BJ (cell line): ENCODE results near the gene XPO4. TPM values are rescaled to one million over a fixed set of nuclear protein-coding genes. Genes with fewer than 3 reads are reported as not detected.

Experiments used
- CTCF ChIA-PET: fragments of 350-600 bp; formaldehyde crosslinking; extraction: SDS; loops from one replicate; lab custom pipeline; 2021; ENCODE audit warnings: antibody characterized with exemption, inconsistent platforms; lab: Yijun Ruan, JAX
- POLR2A ChIA-PET: fragments of 300-600 bp; sonication (Branson Sonifier 250); formaldehyde crosslinking; extraction: SDS; loops from one replicate; lab custom pipeline; 2021; ENCODE audit warnings: antibody characterized with exemption; lab: Charles Lee
- DNase-seq: peaks from one replicate; pipeline ENCODE4 v3.0.0-alpha.2; 2011; ENCODE audit warnings: low read depth
- H3K27me3 ChIP-seq: 2 replicates; pipeline ENCODE4 v1.6.0; 2011; ENCODE audit warnings: low read length; ENCODE audit not compliant: control insufficient read depth, insufficient read depth
- H3K36me3 ChIP-seq: 2 replicates; pipeline ENCODE4 v1.5.1; 2011; ENCODE audit warnings: low read length; ENCODE audit not compliant: control insufficient read depth, insufficient read depth
- H3K4me3 ChIP-seq: 2 replicates; pipeline ENCODE4 v1.5.1; 2011; ENCODE audit warnings: low read depth, mild to moderate bottlenecking, control low read depth, low read length
- polyA plus RNA-seq: library from polyadenylated mRNA; depleted of rRNA; stranded (reverse); fragments of >200 nt; gene quantifications from 2 replicates; pipeline ENCODE4 v1.2.3, GENCODE V29; 2011
- TF ChIP-seq, protein P1 (sequence below): IDR thresholded peaks from 2 replicates; pipeline ENCODE4 v1.5.1; 2011; ENCODE audit warnings: low read depth, mild to moderate bottlenecking, control low read depth, inconsistent platforms, low read length, moderate library complexity; ENCODE audit not compliant: insufficient read depth

XPO4 gene
- polyA plus RNA-seq, 1 experiment: 4.9 TPM

DNA sequence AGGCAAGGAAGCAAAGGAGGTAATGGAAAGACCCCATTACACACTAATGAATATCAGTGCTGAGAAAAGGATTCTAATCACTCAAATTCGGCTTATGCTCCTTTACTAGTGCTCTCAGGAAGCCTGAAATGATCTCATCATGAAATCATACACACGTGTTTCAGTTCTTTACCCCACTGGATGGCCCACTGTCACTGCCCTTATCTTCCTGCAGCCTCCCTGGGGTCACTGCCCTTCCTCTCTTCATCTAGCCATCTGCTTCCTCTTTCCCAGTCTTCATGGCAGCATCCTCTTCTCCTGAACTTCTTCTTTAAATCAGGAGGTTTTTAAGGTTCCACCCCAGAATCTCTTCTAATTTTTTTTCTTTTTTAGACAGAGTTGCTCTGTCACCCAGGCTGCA, 100.8 kb downstream of the XPO4 start:
- Histone ChIP-seq H3K36me3 (0 out of 2 replicates have a peak, but pooled peaks cover 2% of the 10 kb centered on the region), H3K27me3 (no peaks in the 10 kb centered on the region), H3K4me3 (no peak overlapping the region)
- ChIA-PET POLR2A (no interaction called here), CTCF (no interaction called here)
- TF ChIP-seq, protein P1, sequence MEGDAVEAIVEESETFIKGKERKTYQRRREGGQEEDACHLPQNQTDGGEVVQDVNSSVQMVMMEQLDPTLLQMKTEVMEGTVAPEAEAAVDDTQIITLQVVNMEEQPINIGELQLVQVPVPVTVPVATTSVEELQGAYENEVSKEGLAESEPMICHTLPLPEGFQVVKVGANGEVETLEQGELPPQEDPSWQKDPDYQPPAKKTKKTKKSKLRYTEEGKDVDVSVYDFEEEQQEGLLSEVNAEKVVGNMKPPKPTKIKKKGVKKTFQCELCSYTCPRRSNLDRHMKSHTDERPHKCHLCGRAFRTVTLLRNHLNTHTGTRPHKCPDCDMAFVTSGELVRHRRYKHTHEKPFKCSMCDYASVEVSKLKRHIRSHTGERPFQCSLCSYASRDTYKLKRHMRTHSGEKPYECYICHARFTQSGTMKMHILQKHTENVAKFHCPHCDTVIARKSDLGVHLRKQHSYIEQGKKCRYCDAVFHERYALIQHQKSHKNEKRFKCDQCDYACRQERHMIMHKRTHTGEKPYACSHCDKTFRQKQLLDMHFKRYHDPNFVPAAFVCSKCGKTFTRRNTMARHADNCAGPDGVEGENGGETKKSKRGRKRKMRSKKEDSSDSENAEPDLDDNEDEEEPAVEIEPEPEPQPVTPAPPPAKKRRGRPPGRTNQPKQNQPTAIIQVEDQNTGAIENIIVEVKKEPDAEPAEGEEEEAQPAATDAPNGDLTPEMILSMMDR: no peak
- DNase-seq: no peak

DNA sequence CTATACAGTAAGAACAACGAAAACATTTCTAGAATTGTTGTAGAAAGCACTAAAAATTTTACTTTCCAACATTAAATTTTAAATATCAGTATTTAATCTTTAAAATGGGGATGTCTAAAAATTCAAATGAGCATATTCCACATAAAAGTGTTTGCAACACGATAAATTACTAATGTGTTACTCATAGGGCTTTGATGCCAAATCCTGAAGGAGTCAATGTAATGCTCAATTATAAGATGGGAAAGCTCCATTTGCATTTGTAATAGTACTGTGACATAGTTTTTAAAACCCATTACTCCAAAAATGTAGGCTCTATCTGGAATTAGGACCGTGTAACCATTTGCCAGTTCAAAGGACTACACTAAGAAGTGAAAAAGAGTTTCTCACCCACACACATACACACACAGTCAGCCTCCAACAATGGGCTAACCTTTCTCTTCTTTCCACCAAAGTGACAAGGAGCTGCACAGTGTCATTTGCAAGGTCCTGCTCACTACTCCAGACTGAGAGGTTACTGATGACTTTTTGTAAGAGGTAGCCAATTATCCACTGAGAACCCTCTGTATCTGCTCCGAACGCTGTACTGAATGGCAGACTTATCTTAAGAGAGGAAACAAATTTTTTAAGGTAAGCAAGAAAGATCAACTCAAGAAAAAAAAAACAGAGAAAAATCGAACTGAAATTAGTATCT, 102.7 kb downstream of the XPO4 start:
- H3K27me3 ChIP-seq: no peaks in the 10 kb centered on the region
- TF ChIP-seq, protein P1: no peak
- ChIA-PET CTCF (interaction anchor here (1.5 kb wide), 1 partner anchor 28 kb away, joined by 3 read pairs; no protein-coding TSS in a partner anchor), POLR2A (no interaction called here)
- no peak overlapping the region for H3K4me3 ChIP-seq
- peaks cover 8% of the 10 kb centered on the region for H3K36me3 ChIP-seq
- DNase-seq: no peak

DNA sequence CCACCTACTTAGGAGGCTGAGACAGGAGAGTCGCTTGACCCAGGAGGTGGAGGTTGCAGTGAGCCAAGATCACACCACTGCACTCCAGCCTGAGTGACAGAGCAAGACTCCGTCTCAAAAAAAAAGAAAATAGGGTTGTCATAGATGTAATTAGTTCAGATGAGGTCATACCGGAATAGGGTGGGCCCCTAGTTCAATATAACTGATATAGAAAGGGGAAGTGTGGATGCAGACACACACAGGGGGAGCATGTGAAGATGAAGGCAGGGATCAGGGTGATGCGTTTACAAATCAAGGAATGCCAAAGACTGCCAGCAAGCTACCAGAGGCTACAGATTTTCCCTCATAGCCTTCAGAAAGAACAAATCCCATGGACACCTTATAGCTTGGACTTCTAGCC, 104.5 kb downstream of the XPO4 start:
- Histone ChIP-seq H3K27me3 (no peaks in the 10 kb centered on the region), H3K4me3 (no peak overlapping the region), H3K36me3 (peaks cover 8% of the 10 kb centered on the region)
- CTCF ChIA-PET: interaction anchor here (1.5 kb wide), 1 partner anchor 30 kb away, joined by 3 read pairs; no protein-coding TSS in a partner anchor
- POLR2A ChIA-PET: no interaction called here
- DNase-seq: no peak
- TF ChIP-seq, protein P1: no peak

DNA sequence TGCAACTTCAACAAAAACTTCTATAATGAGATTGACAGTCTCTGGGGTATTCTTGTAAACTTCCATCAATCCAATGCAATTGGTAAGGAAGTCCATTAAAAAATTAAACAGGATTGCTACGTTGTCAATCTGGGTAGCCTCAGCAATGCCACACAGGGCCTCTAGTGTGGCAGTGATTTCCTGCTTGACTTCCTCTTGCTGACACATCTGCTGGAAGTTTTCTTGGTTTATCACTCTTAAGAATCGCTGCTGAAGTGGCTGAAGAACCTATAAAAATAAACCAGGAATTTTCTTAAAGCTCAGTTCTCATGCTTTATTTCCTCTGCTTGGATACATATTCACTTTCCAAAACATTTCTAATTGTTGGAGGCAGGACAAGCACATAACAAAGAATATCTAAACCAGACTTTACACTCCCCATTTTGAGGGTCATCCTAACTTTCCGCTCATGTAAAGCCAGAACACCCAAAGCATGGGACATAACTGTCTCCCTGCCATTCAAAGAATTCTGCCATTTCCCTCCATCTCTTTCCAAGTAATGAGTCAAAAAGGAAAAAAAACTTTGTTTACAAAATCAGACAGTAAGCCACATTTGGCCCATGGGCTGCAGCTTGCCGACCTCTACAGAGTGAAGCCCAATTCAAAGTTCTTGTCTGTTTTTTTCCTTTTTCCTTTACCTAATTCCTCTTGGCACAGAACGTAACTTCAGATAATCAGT, 105.6 kb downstream of the XPO4 start:
- Histone ChIP-seq H3K27me3 (no peaks in the 10 kb centered on the region), H3K4me3 (no peak overlapping the region), H3K36me3 (peaks cover 8% of the 10 kb centered on the region)
- TF ChIP-seq, protein P1: no peak
- no peak for DNase-seq
- ChIA-PET CTCF (no interaction called here), POLR2A (no interaction called here)

DNA sequence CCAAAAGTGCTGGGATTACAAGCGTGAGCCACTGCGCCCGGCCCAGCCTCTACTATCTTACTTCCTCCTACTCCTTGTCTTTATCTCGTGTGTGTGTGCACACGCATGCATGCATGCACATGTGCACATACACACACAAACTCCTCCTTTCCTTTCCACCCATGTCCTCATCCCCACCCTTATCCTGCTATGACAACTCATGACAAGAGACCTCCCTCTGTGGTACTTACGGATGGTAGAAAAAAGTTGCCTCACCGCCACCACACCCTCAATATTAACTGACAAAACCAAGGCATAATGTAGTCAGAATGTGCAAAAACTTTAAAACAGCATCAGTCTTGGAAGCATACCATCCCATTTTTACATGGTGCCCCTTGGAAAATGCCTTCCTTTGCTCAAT, 112.9 kb downstream of the XPO4 start:
- ChIA-PET POLR2A (no interaction called here), CTCF (no interaction called here)
- Histone ChIP-seq H3K4me3 (no peak overlapping the region), H3K27me3 (no peaks in the 10 kb centered on the region), H3K36me3 (peaks cover 3% of the 10 kb centered on the region; the same call in 1 of the 2 replicates)
- DNase-seq: no peak
- TF ChIP-seq, protein P1: no peak
